PC-9 (cell line): Measurements from ENCODE around the gene GLRX.

Experiments used
- CTCF ChIP-seq: fragments of 200-600 bp; sonication (generic); conservative IDR thresholded peaks from 2 replicates; pipeline ENCODE4 v1.6.1; 2017; ENCODE audit warnings: mixed run types, antibody characterized with exemption, mild to moderate bottlenecking, moderate library complexity
- EZH2 ChIP-seq: fragments of 200-600 bp; sonication (generic); IDR thresholded peaks from 2 replicates; pipeline ENCODE4 v1.8.0; 2017; ENCODE audit warnings: antibody characterized with exemption, low read depth

GRCh38 chr5:95837492-95837891, 15.0 kb upstream of the GLRX start:
- TF ChIP-seq EZH2 = no peak
- TF ChIP-seq CTCF = no peak
